ENCODE measurements around the gene CMTM6. TPM values are rescaled to one million over a fixed set of nuclear protein-coding genes. Genes with fewer than 3 reads are reported as not detected.

Gene CMTM6
- total RNA-seq, 1 experiment from 2014 or later: 73.3 TPM

GRCh38 chr3:32501783-32502117, 902 bp downstream of the CMTM6 start:
- no peak for DNase-seq (ENCODE audit: low read depth)
- in situ Hi-C loops (cut with HindIII; ENCODE audit: low pct_unique_long_range_greater_than_20kb, low sequenced_read_pairs): no loop called here

- DNase-seq (ENCODE audit: low read depth): no peak
- in situ Hi-C loops (cut with HindIII; ENCODE audit: low pct_unique_long_range_greater_than_20kb, low sequenced_read_pairs): no loop called here
Measured at GRCh38 chr3:32500880-32501782, 1.5 kb downstream of the CMTM6 start.

- in situ Hi-C loops (cut with HindIII; ENCODE audit: low pct_unique_long_range_greater_than_20kb, low sequenced_read_pairs): no loop called here
- no peak for DNase-seq (ENCODE audit: low read depth)
Measured at GRCh38 chr3:32500231-32500630, 2.4 kb downstream of the CMTM6 start.

GRCh38 chr3:32499585-32499984, 3.1 kb downstream of the CMTM6 start:
- in situ Hi-C loops (cut with HindIII; ENCODE audit: low pct_unique_long_range_greater_than_20kb, low sequenced_read_pairs): no loop called here
- DNase-seq (ENCODE audit: low read depth): no peak

- DNase-seq (ENCODE audit: low read depth): no peak
- in situ Hi-C loops (cut with HindIII; ENCODE audit: low pct_unique_long_range_greater_than_20kb, low sequenced_read_pairs): no loop called here
Measured at GRCh38 chr3:32498992-32499391, 3.7 kb downstream of the CMTM6 start.

- DNase-seq (ENCODE audit: low read depth): no peak
- in situ Hi-C loops (cut with HindIII; ENCODE audit: low pct_unique_long_range_greater_than_20kb, low sequenced_read_pairs): no loop called here
Measured at GRCh38 chr3:32498252-32498651, 4.4 kb downstream of the CMTM6 start.

GRCh38 chr3:32495609-32496008, 7.0 kb downstream of the CMTM6 start:
- in situ Hi-C loops (cut with HindIII; ENCODE audit: low pct_unique_long_range_greater_than_20kb, low sequenced_read_pairs): no loop called here
- DNase-seq (ENCODE audit: low read depth): no peak

- in situ Hi-C loops (cut with HindIII; ENCODE audit: low pct_unique_long_range_greater_than_20kb, low sequenced_read_pairs): no loop called here
- DNase-seq (ENCODE audit: low read depth): no peak
Measured at GRCh38 chr3:32495085-32495484, 7.6 kb downstream of the CMTM6 start.

GRCh38 chr3:32493437-32494414, 8.9 kb downstream of the CMTM6 start:
- in situ Hi-C loops (cut with HindIII; ENCODE audit: low pct_unique_long_range_greater_than_20kb, low sequenced_read_pairs): no loop called here
- DNase-seq (ENCODE audit: low read depth): peak; percentile 25

- in situ Hi-C loops (cut with HindIII; ENCODE audit: low pct_unique_long_range_greater_than_20kb, low sequenced_read_pairs): no loop called here
- no peak for DNase-seq (ENCODE audit: low read depth)
Measured at GRCh38 chr3:32492684-32493436, 9.8 kb downstream of the CMTM6 start.

GRCh38 chr3:32488474-32489008, 14.1 kb downstream of the CMTM6 start:
- in situ Hi-C loops (cut with HindIII; ENCODE audit: low pct_unique_long_range_greater_than_20kb, low sequenced_read_pairs): no loop called here
- DNase-seq (ENCODE audit: low read depth): no peak

- in situ Hi-C loops (cut with HindIII; ENCODE audit: low pct_unique_long_range_greater_than_20kb, low sequenced_read_pairs): no loop called here
Measured at GRCh38 chr3:32487781-32488473, 14.7 kb downstream of the CMTM6 start.

GRCh38 chr3:32484436-32484835, 18.2 kb downstream of the CMTM6 start:
- in situ Hi-C loops (cut with HindIII; ENCODE audit: low pct_unique_long_range_greater_than_20kb, low sequenced_read_pairs): no loop called here
- no peak for DNase-seq (ENCODE audit: low read depth)

More at GRCh38 chr3:32487781-32488473, 14.7 kb downstream of the CMTM6 start:
- DNase-seq (ENCODE audit: low read depth): no peak

GRCh38 chr3:32483772-32484171, 18.9 kb downstream of the CMTM6 start:
- in situ Hi-C loops (cut with HindIII; ENCODE audit: low pct_unique_long_range_greater_than_20kb, low sequenced_read_pairs): no loop called here
- DNase-seq (ENCODE audit: low read depth): no peak

- in situ Hi-C loops (cut with HindIII; ENCODE audit: low pct_unique_long_range_greater_than_20kb, low sequenced_read_pairs): no loop called here
- DNase-seq (ENCODE audit: low read depth): no peak
Measured at GRCh38 chr3:32482693-32483092, 20.0 kb downstream of the CMTM6 start.

GRCh38 chr3:32481791-32482631, 20.6 kb downstream of the CMTM6 start:
- in situ Hi-C loops (cut with HindIII; ENCODE audit: low pct_unique_long_range_greater_than_20kb, low sequenced_read_pairs): no loop called here
- DNase-seq (ENCODE audit: low read depth): no peak

GRCh38 chr3:32480604-32481003, 22.0 kb downstream of the CMTM6 start:
- DNase-seq (ENCODE audit: low read depth): no peak
- in situ Hi-C loops (cut with HindIII; ENCODE audit: low pct_unique_long_range_greater_than_20kb, low sequenced_read_pairs): no loop called here
